PC-3 (cell line): Measurements from ENCODE around the gene SOX5. TPM values are rescaled to one million over a fixed set of nuclear protein-coding genes. Genes with fewer than 3 reads are reported as not detected.

Experiments
- ATAC-seq: fragments of 200-7000 bp; cut with Tn5 transposase; 2 replicates; pipeline ENCODE4 v1.9.1; 2020; ENCODE audit warnings: mild to moderate bottlenecking, moderate library complexity
- BruUV-seq: library from RNA; stranded (reverse); fragments of 400-500 nt; replicated peaks from 2 replicates; lab custom pipeline; 2021; lab: Mats Ljungman, UMichigan
- CTCF ChIA-PET: fragments of 300-600 bp; sonication (Branson Sonifier 250); formaldehyde crosslinking; loops from one replicate; lab custom pipeline; 2022; ENCODE audit warnings: antibody characterized with exemption; lab: Charles Lee
- POLR2A ChIA-PET: fragments of 300-600 bp; sonication (Branson Sonifier 250); formaldehyde crosslinking; loops from one replicate; lab custom pipeline; 2022; ENCODE audit warnings: antibody characterized with exemption; ENCODE audit not compliant: unreplicated experiment; lab: Charles Lee
- DNase-seq: peaks from one replicate; pipeline ENCODE4 v3.0.0-alpha.2; 2015
- H2AFZ ChIP-seq: fragments of 300-600 bp; sonication (generic); 2 replicates; pipeline ENCODE4 v1.6.0; 2016; ENCODE audit warnings: antibody characterized with exemption, low read length
- H3F3A ChIP-seq: fragments of 300-600 bp; sonication (generic); one replicate; pipeline ENCODE4 v1.6.0; 2017; ENCODE audit warnings: antibody characterized with exemption, low read length, control low read depth, mild to moderate bottlenecking; ENCODE audit not compliant: unreplicated experiment
- H3K27ac ChIP-seq: fragments of 300-600 bp; sonication (generic); 2 replicates; pipeline ENCODE4 v1.5.1; 2016; ENCODE audit warnings: mild to moderate bottlenecking, low read length
- H3K27me3 ChIP-seq: fragments of 300-600 bp; sonication (generic); 2 replicates; pipeline ENCODE4 v1.6.1; 2016; ENCODE audit warnings: low read length, mixed read lengths
- H3K36me3 ChIP-seq: fragments of 300-600 bp; sonication (generic); 2 replicates; pipeline ENCODE4 v1.6.1; 2016; ENCODE audit warnings: low read depth, mixed run types, low read length, mixed read lengths
- H3K4me1 ChIP-seq: fragments of 300-600 bp; sonication (generic); 2 replicates; pipeline ENCODE4 v1.5.1; 2016; ENCODE audit warnings: low read length; ENCODE audit not compliant: insufficient read depth
- H3K4me2 ChIP-seq: fragments of 300-600 bp; sonication (generic); 2 replicates; pipeline ENCODE4 v1.6.0; 2016; ENCODE audit warnings: low read length
- H3K4me3 ChIP-seq: fragments of 300-600 bp; sonication (generic); 2 replicates; pipeline ENCODE4 v1.5.1; 2016; ENCODE audit warnings: mild to moderate bottlenecking, low read length, mixed read lengths
- H3K79me2 ChIP-seq: fragments of 300-600 bp; sonication (generic); 2 replicates; pipeline ENCODE4 v1.6.1; 2017; ENCODE audit warnings: low read length, mixed read lengths
- H3K9ac ChIP-seq: fragments of 300-600 bp; sonication (generic); 2 replicates; pipeline ENCODE4 v1.6.0; 2016; ENCODE audit warnings: mild to moderate bottlenecking, low read length
- H3K9me2 ChIP-seq: fragments of 300-600 bp; sonication (generic); replicated peaks from 2 replicates; pipeline ENCODE4 v1.6.1; 2016; ENCODE audit warnings: mixed run types, low read length, mixed read lengths
- H3K9me3 ChIP-seq: fragments of 300-600 bp; sonication (generic); 2 replicates; pipeline ENCODE4 v1.6.1; 2016; ENCODE audit warnings: low read length, mixed read lengths
- H4K20me1 ChIP-seq: fragments of 300-600 bp; sonication (generic); 2 replicates; pipeline ENCODE4 v1.6.1; 2016; ENCODE audit warnings: low read length, mixed read lengths
- CTCF ChIP-seq: fragments of 300-600 bp; sonication (generic); conservative IDR thresholded peaks from 2 replicates; pipeline ENCODE4 v1.5.1; 2017; ENCODE audit warnings: antibody characterized with exemption, low read depth, mild to moderate bottlenecking, low read length
- EZH2 ChIP-seq: fragments of 300-600 bp; sonication (generic); IDR thresholded peaks from one replicate; pipeline ENCODE4 v1.6.1; 2017; ENCODE audit warnings: antibody characterized with exemption, mild to moderate bottlenecking, low read length; ENCODE audit not compliant: unreplicated experiment
- EZH2phosphoT487 ChIP-seq: fragments of 300-600 bp; sonication (generic); IDR thresholded peaks from 2 replicates; pipeline ENCODE4 v1.6.1; 2018; ENCODE audit warnings: mild to moderate bottlenecking, antibody characterized with exemption, low read length, borderline replicate concordance
- intact Hi-C: fragments of 100-400 bp; cut with micrococcal nuclease; formaldehyde crosslinking; loops from 2 replicates; pipeline ENCODE4 v1.9.0; 2023
- total RNA-seq: library from RNA; depleted of rRNA; stranded (reverse); fragments of >200 nt; gene quantifications from 2 replicates; pipeline ENCODE4 v1.2.3, GENCODE V29; 2014

Gene SOX5
- total RNA-seq, 1 experiment from 2014 or later, result not detected

DNA sequence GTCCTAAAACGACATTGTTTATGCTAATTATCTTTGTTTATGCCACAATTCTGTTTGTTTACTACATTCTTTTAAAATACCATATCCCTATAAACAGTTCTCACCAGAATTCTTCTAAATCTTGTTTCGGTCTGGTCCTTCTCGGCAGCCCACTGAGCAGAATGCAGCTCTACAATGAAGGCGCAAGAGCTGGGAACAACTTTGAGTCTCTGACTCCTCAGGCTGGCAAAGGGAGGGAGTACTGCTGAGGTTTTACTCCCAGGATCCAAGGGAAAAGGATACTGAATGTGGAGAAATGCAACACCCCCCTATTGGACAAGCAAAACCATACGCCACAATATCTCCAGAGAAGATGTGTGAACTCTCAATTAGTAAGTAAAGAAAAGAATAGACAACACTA, 5.4 kb downstream of the SOX5 start:
- no TSS peak for BruUV-seq
- no peaks in the 10 kb centered on the region for H3K9me2 ChIP-seq
- no peaks in the 10 kb centered on the region for H3K4me1 ChIP-seq
- H3K79me2 ChIP-seq, result no peaks in the 10 kb centered on the region
- no peak overlapping the region for H3K9ac ChIP-seq
- no peak overlapping the region for H3K4me2 ChIP-seq
- ChIA-PET CTCF (no interaction called here), POLR2A (no interaction called here)
- peaks cover 23% of the 10 kb centered on the region for H3K27me3 ChIP-seq
- ATAC-seq, result no peak
- H3K36me3 ChIP-seq, result no peaks in the 10 kb centered on the region
- H3K9me3 ChIP-seq, result no peaks in the 10 kb centered on the region
- no peaks in the 10 kb centered on the region for H4K20me1 ChIP-seq
- TF ChIP-seq EZH2, result no peak
- TF ChIP-seq CTCF, result no peak
- no peak for TF ChIP-seq EZH2phosphoT487
- no peak for DNase-seq
- H2AFZ ChIP-seq, result no peak overlapping the region
- H3K4me3 ChIP-seq, result no peak overlapping the region
- no peaks in the 10 kb centered on the region for H3F3A ChIP-seq
- intact Hi-C loops, result no loop called here
- no peak overlapping the region for H3K27ac ChIP-seq

- H3K4me3 ChIP-seq, result no peak overlapping the region
- H3K4me2 ChIP-seq, result no peak overlapping the region
- no peaks in the 10 kb centered on the region for H3K9me3 ChIP-seq
- no peak overlapping the region for H3K9ac ChIP-seq
- H3K27me3 ChIP-seq, result peaks cover 13% of the 10 kb centered on the region
- H3K9me2 ChIP-seq, result no peaks in the 10 kb centered on the region
- no peaks in the 10 kb centered on the region for H3F3A ChIP-seq
- H3K79me2 ChIP-seq, result no peaks in the 10 kb centered on the region
- BruUV-seq, result no TSS peak
- H3K4me1 ChIP-seq, result no peaks in the 10 kb centered on the region
- DNase-seq, result no peak
- TF ChIP-seq CTCF, result no peak
- no peak for TF ChIP-seq EZH2phosphoT487
- TF ChIP-seq EZH2, result no peak
- intact Hi-C loops, result no loop called here
- H4K20me1 ChIP-seq, result no peaks in the 10 kb centered on the region
- CTCF ChIA-PET, result no interaction called here
- H3K36me3 ChIP-seq, result no peaks in the 10 kb centered on the region
- POLR2A ChIA-PET, result no interaction called here
- H2AFZ ChIP-seq, result no peak overlapping the region
- H3K27ac ChIP-seq, result no peak overlapping the region
- ATAC-seq, result no peak
These were observed 6.6 kb downstream of the SOX5 start for GRCh38 chr12:23942841-23943240.

DNA sequence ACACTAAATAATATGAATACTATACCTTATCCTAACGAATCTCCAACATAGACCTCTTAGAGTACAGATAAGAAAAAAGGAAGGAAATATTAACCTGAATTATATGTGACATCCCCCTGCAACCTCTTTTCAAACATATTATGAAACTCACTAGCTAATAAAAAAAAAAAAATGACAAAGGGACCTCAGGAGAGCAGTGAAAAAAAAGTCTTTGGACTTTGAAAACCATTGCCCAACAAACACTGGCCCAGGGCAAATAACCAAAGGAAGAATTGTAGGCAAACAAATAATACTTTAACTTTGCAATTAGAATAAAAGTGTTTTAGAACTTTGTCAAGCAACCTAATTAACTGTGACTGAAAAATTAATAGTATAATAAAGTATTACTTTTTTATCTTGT, 7.7 kb downstream of the SOX5 start:
- no peak overlapping the region for H3K4me3 ChIP-seq
- ChIA-PET POLR2A (no interaction called here), CTCF (no interaction called here)
- H3F3A ChIP-seq, result no peaks in the 10 kb centered on the region
- H3K9me2 ChIP-seq, result no peaks in the 10 kb centered on the region
- H3K27ac ChIP-seq, result no peak overlapping the region
- no peaks in the 10 kb centered on the region for H3K79me2 ChIP-seq
- ATAC-seq, result no peak
- H4K20me1 ChIP-seq, result no peaks in the 10 kb centered on the region
- H3K27me3 ChIP-seq, result peaks cover 13% of the 10 kb centered on the region
- H3K9me3 ChIP-seq, result no peaks in the 10 kb centered on the region
- no peak overlapping the region for H3K4me2 ChIP-seq
- H3K4me1 ChIP-seq, result no peaks in the 10 kb centered on the region
- no peaks in the 10 kb centered on the region for H3K36me3 ChIP-seq
- no peak overlapping the region for H3K9ac ChIP-seq
- BruUV-seq, result no TSS peak
- no peak overlapping the region for H2AFZ ChIP-seq
- TF ChIP-seq EZH2phosphoT487, result no peak
- TF ChIP-seq CTCF, result no peak
- no peak for TF ChIP-seq EZH2
- DNase-seq, result no peak
- intact Hi-C loops, result no loop called here
